ENCODE measurements around the gene ATXN10.
"Not testable (repeated sequence)": the region's sequence is repeated elsewhere in the genome, so short reads cannot be mapped to it uniquely, and the experiment has no call there.

The ATXN10 gene

GRCh38 chr22:45680932-45681700 is 9.5 kb downstream of the ATXN10 start:
- no peak for DNase-seq

GRCh38 chr22:45682064-45682463 is 10.4 kb downstream of the ATXN10 start:
- no peak for DNase-seq

- not testable (repeated sequence) for DNase-seq
Observed at GRCh38 chr22:45682773-45683172, 11.1 kb downstream of the ATXN10 start.

- no peak for DNase-seq
Observed at GRCh38 chr22:45683248-45683647, 11.6 kb downstream of the ATXN10 start.

- DNase-seq: no peak
Observed at GRCh38 chr22:45683680-45684079, 12.0 kb downstream of the ATXN10 start.

GRCh38 chr22:45684169-45684568 is 12.5 kb downstream of the ATXN10 start:
- DNase-seq: no peak

- no peak for DNase-seq
Observed at GRCh38 chr22:45684752-45685574, 13.3 kb downstream of the ATXN10 start.

- no peak for DNase-seq
Observed at GRCh38 chr22:45686004-45686403, 14.4 kb downstream of the ATXN10 start.

- DNase-seq: no peak
Observed at GRCh38 chr22:45686836-45687235, 15.2 kb downstream of the ATXN10 start.

- DNase-seq: no peak
Observed at GRCh38 chr22:45688600-45689080, 17.0 kb downstream of the ATXN10 start.

- no peak for DNase-seq
Observed at GRCh38 chr22:45689211-45689610, 17.6 kb downstream of the ATXN10 start.

GRCh38 chr22:45690008-45690407 is 18.4 kb downstream of the ATXN10 start:
- no peak for DNase-seq

GRCh38 chr22:45692549-45692948 is 20.9 kb downstream of the ATXN10 start:
- DNase-seq: no peak

- no peak for DNase-seq
Observed at GRCh38 chr22:45693835-45694234, 22.2 kb downstream of the ATXN10 start.

- no peak for DNase-seq
Observed at GRCh38 chr22:45696227-45696626, 24.6 kb downstream of the ATXN10 start.

GRCh38 chr22:45698094-45698493 is 26.5 kb downstream of the ATXN10 start:
- DNase-seq: no peak

GRCh38 chr22:45702981-45703380 is 31.3 kb downstream of the ATXN10 start:
- no peak for DNase-seq

GRCh38 chr22:45703758-45704157 is 32.1 kb downstream of the ATXN10 start:
- no peak for DNase-seq

GRCh38 chr22:45704648-45705047 is 33.0 kb downstream of the ATXN10 start:
- DNase-seq: no peak

GRCh38 chr22:45707605-45708004 is 36.0 kb downstream of the ATXN10 start:
- DNase-seq: no peak

- DNase-seq: no peak
Observed at GRCh38 chr22:45708145-45708544, 36.5 kb downstream of the ATXN10 start.

GRCh38 chr22:45709060-45709739 is 37.6 kb downstream of the ATXN10 start:
- DNase-seq: peak; percentile 77

- no peak for DNase-seq
Observed at GRCh38 chr22:45709866-45710265, 38.2 kb downstream of the ATXN10 start.
